AG20443 (cell line): ENCODE data around the gene SF3A2.

Source experiments
- DNase-seq: peaks from one replicate; pipeline ENCODE4 v3.0.0; 2012; ENCODE audit warnings: low spot score, mixed read lengths

Gene SF3A2

GRCh38 chr19:2253106-2254063 is 16.8 kb downstream of the SF3A2 start:
- no peak for DNase-seq

DNA sequence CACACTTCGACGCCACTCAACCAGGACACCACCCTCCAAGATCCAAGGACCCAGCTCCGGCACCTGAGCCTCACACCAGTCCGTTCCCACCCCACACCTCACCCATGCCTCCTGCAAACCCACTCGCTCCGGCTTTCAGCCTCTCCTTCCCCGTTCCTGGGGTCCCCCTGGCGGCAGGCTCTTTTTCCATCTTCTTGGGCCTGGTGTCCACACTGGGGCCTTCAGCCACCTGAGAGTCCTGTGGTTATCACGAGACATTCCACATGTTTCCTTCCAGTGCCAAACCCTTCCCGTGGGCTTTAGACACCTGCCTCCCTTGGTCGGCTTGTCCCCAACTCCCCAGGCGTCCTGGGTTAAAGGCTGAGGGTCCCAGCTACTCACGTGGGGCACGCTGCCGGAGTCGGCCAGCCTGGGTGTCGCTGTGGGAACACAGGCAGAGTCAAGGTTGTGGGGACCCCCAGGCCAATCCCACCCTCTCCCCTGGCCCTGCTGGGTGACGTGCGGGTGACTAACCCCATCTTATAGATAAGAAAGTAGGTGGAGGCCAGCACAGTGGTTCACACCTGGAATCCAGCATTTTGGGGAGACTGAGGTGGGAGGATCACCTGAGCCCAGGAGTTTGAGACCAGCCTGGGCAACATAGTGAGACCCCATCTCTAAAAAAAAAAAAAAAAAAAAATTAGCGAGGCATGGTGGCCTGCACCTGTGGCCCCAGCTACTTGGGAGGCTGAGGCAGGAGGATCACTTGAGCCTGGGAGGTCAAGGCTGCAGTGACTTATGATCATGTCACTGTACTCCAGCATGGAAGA is 17.6 kb downstream of the SF3A2 start:
- DNase-seq, result no peak

- DNase-seq, result no peak
Observed at GRCh38 chr19:2255112-2255845, 18.7 kb downstream of the SF3A2 start.

- DNase-seq, result no peak
Observed at GRCh38 chr19:2255982-2256685, 19.5 kb downstream of the SF3A2 start, which contains the start of gene JSRP1. JSRP1 (minus strand) TSS chr19:2256417; CDS start chr19:2255314, 1,103 bp downstream.

DNA sequence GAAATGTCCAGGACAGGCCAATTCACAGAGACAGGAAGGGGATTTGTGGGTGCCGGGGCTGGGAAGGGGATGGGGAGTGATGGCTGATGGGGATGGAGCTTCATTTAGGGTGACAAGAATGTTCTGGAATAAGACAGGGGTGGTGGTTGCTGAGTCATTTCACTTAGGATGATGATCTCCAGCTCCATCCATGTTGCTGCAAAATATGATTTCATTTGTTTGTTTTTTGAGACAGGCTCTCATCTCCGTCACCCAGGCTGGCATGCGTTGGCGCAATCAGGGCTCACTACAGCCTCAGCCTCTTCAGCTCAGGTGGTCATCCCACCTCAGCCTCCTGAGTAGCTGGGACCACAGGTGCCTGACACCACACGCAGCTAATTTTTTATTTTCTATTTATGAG is 22.7 kb downstream of the SF3A2 start:
- DNase-seq, result no peak

DNA sequence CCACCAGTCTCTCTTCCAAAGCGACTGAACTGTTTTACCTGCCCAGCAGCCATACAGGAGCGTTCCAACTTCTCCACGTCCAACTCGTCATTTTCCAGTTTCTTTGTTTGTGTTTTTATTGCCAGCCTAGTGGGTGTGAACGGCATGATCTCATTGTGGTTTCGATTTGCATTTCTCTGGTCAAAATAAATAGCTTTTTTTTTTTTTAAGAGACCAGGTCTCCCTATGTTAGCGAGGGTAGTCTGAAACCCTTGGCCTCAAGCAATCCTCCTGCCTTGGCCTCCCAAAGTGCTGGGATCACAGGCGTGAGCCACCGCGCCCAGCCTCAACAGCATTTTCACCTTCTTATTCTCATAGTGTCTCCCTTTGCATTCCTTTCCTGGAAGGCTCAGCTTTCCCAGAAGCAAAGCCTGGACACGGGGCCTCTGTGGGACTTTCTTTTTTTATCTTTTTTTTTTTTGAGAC is 23.7 kb downstream of the SF3A2 start:
- DNase-seq, result no peak

- no peak for DNase-seq
Observed at GRCh38 chr19:2261438-2262172, 25.0 kb downstream of the SF3A2 start.

DNA sequence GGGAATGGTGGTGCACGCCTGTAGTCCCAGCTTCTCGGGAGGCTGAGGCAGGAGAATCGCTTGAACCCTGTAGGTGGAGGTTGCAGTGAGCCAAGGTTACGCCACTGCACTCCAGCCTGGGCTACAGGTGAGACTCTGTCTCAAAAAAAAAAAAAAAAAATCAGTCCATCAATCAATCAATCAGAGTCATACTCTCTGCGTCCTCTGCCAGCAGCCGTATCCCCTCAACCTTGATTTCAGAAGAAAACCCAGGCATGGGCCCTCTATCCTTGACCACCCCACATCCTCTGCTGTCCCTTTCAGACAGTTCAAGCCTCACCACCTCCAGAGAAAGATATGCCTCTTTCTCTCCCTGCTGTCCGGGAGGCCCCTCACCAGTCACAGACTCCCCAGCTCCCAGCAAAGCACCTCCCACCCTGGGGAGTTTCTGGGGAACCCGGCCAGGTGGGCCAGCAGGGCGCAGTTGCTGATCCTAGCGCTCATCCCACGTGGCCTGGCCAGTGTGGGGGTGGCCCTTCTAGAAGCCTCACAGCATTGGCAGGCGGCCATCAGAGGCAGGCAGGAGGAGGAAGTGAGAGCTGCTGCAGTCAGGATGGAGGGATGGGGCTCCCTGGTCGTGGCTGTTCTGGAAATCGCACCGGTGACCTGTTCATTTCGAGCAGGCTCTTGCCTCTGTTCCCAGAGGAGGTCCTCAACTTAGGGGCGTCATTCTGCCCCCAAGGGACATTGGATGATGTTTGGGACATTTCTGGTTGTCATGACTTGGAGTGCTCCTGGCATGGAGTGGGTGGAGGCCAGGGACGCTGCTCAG is 29.8 kb downstream of the SF3A2 start:
- peak; percentile 83 for DNase-seq

- DNase-seq, result no peak
Observed at GRCh38 chr19:2268480-2268830, 31.8 kb downstream of the SF3A2 start.

- DNase-seq, result no peak
Observed at GRCh38 chr19:2268861-2269243, 32.2 kb downstream of the SF3A2 start.

- DNase-seq, result peak; percentile 100
Observed at GRCh38 chr19:2269244-2270156, 32.9 kb downstream of the SF3A2 start.

DNA sequence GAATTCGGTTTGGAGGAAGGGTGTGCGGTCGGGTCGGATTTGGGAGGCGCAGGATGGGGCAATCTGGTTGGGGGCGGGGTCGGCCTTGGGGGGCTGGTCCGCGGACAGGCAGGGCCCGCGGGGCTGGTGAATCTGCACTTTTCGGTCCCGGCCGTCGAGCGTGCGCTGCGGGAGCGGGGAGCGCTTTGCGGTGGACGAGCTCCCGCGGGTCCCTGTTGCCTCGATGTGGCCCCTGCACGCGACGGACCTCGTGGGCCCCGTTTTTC is 33.5 kb downstream of the SF3A2 start:
- DNase-seq, result no peak

GRCh38 chr19:2270423-2271233 is 34.0 kb downstream of the SF3A2 start:
- DNase-seq, result peak; percentile 95

DNA sequence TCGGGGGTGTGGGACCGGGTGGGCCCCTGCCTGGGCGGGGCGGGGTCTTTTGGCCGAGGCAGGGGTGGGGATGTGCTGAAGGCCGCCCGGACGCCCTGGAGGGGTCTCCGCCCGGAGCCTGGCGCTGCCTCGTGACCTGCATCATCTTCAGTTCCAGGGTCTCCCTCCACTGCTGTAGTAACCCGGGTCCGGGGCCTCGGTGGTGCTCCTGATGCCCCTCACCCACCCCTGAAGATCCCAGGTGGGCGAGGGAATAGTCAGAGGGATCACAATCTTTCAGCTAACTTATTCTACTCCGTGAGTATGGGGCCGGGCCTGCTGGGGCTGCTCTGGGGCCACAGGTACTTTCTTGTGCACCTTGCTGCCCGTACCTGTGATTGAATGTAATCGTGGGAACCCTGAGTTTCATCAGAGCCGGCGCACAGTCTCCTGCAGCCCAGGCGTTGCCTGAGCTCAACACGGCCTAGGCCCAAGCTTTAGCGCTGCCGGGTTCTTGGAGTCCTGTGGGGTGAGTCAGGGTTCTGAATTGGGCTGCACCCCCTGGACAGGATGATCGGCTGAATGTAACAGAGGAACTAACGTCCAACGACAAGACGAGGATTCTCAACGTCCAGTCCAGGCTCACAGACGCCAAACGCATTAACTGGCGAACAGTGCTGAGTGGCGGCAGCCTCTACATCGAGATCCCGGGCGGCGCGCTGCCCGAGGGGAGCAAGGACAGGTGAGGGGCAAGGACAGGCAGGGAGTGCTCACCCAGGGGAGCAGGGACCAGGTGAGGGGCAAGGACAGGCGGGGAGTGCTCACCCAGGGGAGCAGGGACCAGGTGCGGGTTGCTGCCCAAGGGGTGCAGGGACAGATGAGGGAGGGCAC is 34.8 kb downstream of the SF3A2 start:
- DNase-seq, result peak; percentile 76

DNA sequence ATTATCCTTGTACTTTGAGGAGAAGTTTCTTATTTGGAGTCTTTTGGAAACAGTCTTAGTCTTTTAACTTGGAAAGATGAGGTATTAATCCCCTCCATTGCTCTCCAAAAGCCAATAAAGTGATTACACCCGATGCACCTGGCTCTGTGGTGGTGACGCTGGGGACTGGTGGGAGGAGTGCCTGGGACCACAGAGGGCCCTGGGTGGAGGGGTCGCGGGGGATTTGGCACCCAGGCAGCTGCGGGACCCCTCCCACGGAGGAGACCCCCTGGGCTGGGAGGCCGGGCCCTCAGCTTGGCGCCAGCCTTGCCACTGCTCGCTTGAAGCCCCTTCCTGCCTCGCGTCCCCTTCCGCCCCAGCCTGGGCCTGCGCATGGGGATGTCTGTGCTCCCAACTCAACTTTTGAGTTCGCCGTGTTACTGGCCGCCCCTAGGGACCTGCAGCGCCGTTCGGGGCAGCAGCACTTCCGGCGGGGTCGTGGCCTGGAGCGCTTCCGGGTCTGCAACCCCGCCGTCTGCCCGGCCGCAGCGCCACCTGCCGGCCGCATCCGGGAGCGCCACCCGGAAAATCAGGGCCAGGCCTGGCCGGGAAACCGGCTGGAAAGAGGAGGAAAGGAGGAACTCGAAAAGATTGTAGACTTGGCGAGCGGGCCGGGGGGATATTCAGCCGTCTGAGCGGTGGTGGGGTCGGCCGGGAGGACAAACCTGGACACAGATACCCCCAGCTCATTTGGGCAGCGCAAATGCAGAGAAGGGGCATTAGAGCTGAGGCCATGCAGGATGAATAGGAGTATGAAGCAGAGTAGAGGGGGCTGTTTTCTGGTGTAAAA is 36.9 kb downstream of the SF3A2 start:
- peak; percentile 88 for DNase-seq

- no peak for DNase-seq
Observed at GRCh38 chr19:2274185-2274711, 37.6 kb downstream of the SF3A2 start.
